Stimulated activated CD4-positive, alpha-beta T cell treated with anti-CD3 and anti-CD28 coated beads, Interleukin-2, amount 100 ng/mL, for 48 hours (primary cell): Measurements from ENCODE around the gene ZFHX2.
"Not testable (repeated sequence)": the region's sequence is repeated elsewhere in the genome, so short reads cannot be mapped to it uniquely, and the experiment has no call there.

Experiments used
- DNase-seq, 2 donors: peaks; one replicate each; pipeline ENCODE4 v3.0.0-alpha.2; 2020

The ZFHX2 gene

DNA sequence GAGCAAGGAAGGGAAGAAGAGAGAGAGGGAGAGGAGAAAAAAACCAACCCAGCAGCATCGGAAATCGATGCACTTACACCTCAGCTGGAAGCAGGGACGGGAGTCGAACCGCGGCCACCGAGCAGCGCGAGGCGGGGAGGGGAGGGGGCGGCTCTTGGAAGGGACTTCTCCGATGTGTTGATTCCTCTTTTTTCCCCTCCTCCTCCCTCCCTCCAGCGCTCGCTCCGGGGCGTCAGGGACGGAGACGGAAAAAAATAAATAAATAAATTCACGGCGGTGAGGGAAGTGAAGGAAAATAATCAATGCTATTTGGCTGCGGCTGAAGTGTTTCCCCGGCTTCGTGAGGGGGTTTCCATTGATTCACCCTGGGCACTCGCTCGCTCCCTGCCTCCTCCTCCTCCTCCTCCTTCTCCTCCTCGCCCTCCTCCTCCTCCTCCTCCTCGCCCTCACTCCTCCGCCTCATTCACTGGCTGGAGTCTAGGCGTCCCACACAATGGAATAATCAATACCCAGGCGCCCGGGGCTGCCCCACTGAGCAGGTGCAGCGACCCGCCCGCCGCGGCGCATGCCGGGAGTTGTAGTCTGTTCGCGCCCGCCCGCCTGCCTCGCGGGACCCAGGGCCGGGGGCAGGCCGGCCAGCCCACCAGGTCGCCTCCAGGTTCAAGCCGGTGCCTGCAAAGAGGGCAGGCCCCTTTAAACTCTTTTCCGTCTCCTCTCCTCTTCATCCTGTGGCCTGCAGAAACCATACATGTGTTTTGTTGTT lies at the start of gene ZFHX2:
Gene ZFHX2 (minus strand): TSS at position 500 of the 763 bp plus-strand sequence. CDS start 16,440 bp downstream, outside the sequence.
- peak; percentile 77 for DNase-seq

GRCh38 chr14:23600806-23601205 lies 49.2 kb upstream of the ZFHX2 start:
- no peak for DNase-seq

DNA sequence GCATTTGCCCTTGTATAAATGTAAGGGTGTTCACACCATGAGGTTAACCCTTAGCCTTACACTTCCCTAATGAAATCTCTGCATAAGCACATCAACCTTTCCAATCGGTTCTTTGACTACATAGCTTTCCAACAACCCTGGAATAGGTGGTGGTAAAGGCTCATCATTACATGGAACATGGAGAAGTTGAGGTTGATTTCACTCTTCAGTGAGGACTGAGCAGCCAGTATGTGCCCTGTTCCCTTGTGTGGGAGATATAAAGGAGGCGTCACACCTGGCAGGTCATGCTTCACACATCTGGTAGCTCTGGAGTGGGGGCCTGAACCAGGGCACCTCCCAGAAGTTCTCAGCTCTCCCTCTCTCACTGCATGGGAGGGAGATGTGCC lies 48.8 kb upstream of the ZFHX2 start:
- no peak for DNase-seq

GRCh38 chr14:23594191-23594590 lies 42.6 kb upstream of the ZFHX2 start:
- DNase-seq: not testable (repeated sequence)

DNA sequence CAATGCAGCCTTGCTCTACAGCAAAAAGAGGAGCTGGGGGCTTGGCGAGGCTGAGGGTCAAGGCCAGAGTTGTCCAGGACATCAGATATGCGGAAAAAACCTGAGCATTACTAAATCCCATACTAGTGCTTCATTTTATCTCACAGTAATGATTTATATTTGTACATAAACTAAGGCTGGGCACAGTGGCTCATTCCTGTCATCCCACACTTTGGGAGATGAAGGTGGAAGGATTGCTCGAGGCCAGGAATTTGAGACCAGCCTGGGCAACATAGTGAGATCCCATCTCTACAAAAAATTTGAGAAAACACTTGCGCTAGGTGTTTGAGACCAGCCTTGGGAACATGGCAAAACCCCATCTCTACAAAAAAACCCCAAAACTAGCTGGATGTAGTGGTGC lies 38.6 kb upstream of the ZFHX2 start:
- DNase-seq: no peak

DNA sequence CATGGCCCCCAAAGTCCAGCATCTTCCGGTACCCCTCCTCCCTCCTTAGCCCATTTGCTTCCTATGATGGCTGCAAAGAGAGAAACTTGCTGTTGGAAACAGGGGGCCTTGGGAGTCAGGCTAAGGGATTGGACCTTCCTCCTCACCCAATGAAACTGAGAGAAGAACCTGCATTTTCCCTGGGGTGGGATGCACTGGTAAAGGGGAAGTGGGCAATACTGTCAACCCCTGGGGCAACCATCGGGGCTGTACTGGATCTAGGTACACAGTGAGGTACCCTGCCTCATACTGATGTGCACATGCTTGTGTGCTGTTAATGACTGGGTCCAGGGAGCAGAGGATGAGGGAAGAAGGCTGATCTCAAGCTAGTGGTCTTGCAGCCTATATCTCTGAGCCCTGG lies 38.0 kb upstream of the ZFHX2 start:
- DNase-seq: no peak

DNA sequence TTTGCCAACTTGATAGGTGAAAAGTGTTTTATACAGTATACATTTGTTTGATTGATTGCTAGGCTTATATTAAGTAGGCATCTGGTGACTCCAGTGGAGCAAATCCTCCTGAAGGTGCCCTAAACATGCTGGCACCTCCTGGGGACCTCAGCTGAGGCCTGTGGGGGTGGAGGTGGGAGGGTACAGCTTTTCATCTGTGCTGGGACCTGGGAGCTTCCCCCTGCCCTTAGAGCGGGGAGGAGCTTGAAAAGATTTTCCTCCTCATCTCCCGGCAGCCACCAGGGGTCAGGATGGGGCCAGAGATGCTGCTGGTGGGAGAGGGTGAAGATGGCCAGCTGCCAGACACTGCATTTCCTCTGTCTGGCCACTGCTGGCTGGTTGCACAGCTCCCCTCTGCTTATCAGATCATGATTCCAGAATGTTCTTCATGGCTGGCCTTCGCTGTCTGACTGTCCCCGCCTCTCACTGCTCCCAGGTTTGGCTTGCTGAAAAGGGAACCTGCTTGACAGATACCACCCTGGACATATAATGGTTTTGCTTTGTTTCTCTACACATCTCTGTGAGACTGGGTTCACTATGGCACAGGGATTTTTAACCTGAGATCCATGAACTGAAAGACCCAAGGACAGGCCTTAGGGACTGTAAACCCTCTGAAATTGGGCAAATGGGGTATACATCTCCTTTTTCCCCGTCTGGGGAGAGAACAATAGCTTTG lies 37.5 kb upstream of the ZFHX2 start:
- peak; percentile 79 to 83 for DNase-seq

- DNase-seq: not testable (repeated sequence)
Observed at GRCh38 chr14:23584527-23585203, 33.1 kb upstream of the ZFHX2 start.

GRCh38 chr14:23583761-23584526 lies 32.4 kb upstream of the ZFHX2 start:
- not testable (repeated sequence) for DNase-seq

DNA sequence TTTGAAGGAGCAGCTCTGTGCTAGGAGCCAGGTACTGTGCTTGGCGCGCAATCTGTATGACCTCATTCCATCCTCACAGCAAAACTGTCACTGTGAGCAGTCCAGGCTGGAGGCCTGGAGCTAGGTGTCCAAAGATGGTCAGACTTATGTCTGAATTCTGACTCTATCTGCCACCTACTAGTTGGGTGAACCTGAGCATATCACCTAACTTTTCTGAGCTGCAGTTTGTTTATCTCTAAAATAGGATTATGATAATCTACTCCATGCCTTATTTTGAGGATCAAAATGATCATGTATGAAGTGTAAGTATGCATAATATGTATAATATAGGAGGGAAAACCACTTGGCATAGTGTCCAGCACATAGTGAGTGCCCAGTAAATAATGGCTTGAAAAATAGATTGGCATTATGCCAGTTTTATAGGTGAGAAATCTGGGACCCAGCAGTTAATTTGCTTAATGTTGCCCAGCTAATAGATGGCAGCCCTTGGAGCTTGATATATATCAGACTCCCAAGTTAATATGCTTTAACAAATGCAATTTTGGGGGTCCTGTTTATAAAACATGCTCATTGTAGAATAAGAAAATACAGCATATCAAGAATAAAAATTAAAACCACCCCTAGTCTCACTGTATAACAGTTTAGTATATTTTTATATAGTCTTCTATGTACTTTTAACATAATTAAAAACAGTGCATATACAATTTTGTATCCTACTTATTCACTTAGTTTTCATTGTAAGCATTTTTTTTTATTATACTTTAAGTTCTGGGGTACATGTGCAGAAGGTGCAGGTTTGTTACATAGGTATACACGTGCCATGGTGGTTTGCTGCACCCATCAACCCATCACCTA lies 31.6 kb upstream of the ZFHX2 start:
- no peak for DNase-seq

- DNase-seq: no peak
Observed at GRCh38 chr14:23580948-23581281, 29.4 kb upstream of the ZFHX2 start.

- no peak for DNase-seq
Observed at GRCh38 chr14:23580152-23580926, 28.8 kb upstream of the ZFHX2 start.

DNA sequence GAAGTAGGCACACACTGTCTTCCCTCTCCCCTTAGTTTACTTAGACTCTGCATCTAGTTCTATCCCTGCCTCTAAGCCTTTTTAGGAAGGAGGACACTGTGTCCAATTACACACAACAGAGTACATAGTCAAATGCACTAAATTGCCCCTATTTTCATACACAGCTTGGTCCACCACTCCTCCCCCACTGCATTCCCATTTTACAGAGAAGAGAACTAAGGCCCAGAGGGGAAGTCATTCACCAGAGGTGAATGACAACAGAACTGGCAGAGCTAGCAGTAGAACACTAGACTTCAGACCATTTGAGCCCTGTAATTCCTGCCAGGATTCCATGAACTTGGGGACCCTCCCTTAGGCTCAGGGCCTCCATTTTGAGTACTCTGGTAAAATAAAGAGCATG lies 28.2 kb upstream of the ZFHX2 start:
- DNase-seq: no peak

DNA sequence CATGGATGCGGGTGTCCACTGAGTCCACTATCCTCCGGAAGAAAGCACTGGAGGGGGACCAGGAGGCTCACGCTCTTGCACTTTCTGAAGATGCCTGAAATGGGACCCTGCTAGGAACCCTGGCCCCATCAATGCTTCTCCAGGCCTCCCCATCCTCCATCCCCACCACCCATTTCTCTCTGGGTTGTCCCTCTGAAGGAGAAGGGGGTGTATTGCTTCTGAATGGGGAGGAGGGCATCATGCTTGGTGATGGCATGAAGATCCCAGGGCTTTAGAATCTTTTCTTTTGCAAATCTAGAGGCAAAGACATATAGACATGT lies 27.7 kb upstream of the ZFHX2 start:
- no peak for DNase-seq

DNA sequence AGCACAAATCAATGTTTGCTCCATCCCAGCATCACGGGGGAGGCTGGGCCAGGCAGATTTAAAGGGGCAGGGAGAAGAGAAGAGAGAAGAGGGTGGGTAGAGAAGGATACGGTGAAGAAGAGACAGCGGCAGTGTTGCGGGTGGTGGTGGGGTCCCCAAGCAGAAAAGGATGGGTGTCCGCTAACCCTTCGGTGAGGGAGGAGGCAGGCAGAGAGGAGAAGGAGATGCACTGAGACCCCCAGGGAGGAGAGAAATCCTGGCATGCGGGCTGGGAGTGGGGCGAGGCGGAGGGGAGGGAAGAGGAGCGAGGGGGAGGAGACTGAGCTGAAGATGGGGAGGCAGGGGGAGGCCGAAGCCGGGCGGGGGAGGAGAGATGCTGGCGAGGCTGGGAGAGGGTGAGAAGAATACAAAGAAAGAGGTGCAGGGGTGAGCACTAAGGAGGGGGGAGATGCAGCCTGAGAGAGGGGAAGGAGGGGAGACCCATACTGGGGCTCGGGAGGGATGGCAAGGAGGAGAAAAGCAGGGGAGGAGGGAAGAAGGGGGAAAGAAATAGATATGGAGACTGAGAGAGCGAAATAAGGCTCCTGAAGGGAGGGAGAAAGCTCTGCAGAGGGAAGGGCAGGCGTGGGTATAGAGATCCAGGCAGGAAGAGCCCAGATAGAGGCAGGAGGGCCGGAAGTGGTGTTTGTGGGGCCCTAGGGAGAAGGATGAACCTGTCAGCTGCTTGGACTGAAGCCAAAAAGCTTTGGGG lies 27.2 kb upstream of the ZFHX2 start, which contains the start of gene JPH4:
Gene JPH4 (minus strand): TSS at position 231 of the 751 bp plus-strand sequence. CDS start 1,337 bp downstream, outside the sequence.
- no peak for DNase-seq

DNA sequence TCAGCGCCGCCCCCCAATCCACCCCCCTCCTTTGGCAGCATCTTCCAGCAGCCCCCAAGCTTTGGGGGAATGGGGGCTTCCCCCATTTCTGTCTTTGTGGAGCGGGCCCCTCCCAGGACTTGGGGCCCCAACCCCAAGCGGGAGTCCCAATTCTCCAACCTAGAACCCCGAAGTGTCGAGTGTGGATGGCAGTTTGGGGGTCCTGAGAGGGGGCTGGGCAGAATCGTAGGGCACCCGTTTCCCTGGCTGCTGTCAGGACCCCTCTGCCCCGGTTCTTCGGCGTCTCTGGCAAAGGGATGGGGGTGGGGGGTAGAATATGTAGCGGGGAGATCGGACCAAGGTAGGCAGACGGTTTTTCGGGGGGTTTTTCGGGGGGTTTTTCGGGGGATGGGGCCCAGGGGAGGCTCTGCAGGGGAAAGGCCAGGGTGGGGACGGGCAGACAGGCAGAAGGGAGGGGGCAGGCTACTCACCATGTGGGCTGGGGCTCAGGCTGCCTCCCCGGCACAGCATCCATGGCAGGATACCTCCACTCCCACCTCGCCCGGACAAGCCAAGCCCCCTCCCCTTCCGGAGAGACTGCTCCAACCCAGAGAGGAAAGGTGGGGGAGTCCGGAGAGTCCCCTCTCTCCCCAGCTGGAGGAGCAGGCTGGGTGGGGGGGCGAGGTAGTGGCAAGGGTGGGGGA lies 26.3 kb upstream of the ZFHX2 start:
- DNase-seq: no peak

DNA sequence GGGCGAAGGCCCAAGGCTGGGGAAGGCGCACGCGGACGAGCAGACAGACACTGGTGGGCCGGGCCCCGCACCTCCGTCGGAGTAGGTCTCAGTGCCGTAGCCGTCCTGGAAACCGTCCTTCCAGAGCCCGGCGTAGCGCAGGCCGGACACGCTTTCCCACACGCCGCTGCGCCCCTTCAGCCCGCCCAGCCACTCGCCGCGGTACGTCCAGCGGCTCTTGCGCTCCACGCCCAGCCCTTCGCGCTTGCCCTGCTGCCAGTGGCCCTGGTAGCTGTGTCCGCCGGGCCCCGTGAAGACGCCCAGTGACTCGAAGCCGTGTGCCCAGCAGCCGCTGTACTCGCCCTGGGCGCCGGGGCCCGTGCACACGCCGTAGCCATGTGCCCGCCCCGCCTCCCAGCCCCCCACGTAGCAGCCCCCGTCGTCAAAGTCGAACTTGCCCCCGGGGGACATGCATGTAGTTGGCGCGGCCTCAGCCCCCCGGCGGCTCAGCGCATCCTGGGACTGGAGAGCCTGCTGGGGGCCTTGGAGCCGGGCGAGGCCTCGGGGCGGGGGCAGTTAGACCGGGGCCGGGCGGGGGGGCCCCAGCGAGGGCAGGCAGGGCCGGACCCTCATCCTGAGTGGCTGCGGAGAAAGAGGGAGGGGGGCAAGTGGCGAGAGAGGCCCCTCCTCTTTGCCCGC lies 25.6 kb upstream of the ZFHX2 start:
- DNase-seq: no peak

GRCh38 chr14:23573384-23574015 lies 21.9 kb upstream of the ZFHX2 start:
- DNase-seq: no peak

- no peak for DNase-seq
Observed at GRCh38 chr14:23572836-23573235, 21.3 kb upstream of the ZFHX2 start.
